ENCODE measurements around the gene ATP6V1G1.
"Not testable (repeated sequence)": the region's sequence is repeated elsewhere in the genome, so short reads cannot be mapped to it uniquely, and the experiment has no call there.

ATP6V1G1 gene

DNA sequence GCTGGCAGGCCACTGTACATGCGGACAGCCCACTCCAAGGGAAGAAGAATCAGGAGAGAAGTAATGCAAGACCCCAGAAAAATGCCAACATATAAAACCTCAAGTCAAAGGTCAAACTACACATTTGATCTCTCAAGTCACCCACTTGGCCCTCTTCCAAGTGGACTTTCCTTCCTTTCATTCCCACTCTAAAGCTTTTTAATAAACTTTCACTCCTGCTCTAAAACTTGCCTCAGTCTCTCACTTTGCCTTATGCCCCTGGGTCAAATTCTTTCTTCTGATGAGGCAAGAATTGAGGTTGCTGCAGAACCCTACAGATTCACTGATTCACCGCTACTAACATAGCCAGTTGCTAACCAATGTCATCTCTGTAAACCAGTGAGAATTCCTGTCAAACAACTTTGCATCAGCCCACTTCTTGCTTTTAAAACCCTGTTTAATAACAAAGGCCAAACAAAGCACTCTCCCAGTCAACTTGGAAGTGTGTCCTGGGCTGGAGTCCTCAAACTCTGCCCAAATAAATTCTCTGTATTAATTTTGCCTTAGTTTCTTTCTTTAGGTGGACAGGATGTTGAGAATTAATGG, 6.9 kb upstream of the ATP6V1G1 start:
- DNase-seq (ENCODE audit: low read depth) = no peak

GRCh38 chr9:114583371-114584155, 4.0 kb upstream of the ATP6V1G1 start:
- no peak for DNase-seq (ENCODE audit: low read depth)

GRCh38 chr9:114588210-114588609, 641 bp downstream of the ATP6V1G1 start:
- no peak for DNase-seq (ENCODE audit: low read depth)

- DNase-seq (ENCODE audit: low read depth) = no peak
Observed at GRCh38 chr9:114588651-114589526, 1.3 kb downstream of the ATP6V1G1 start.

GRCh38 chr9:114590328-114590727, 2.8 kb downstream of the ATP6V1G1 start:
- no peak for DNase-seq (ENCODE audit: low read depth)

DNA sequence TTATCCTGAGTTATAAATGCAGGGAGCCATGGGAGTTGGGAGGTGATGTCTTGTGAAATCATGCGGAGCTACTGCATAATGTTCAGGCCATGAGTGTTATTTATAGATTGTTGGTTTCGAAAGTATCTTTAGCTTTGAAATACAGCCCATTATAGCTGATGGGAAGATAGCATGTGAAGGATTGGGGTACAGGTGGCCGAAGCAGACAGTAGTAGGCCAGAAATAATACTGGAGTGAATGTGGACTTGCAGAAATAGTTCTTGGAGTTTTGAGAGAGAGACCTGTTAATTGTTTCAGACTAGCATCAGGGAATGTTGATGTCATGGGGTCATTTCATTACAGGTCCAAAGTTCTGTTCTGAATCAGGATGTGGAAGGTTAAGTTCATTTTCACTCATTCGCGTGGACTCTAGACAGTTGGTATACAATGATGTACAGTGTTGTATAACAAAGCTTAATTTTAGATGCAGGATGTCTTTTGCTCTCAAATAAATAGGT, 3.8 kb downstream of the ATP6V1G1 start:
- no peak for DNase-seq (ENCODE audit: low read depth)

- DNase-seq (ENCODE audit: low read depth) = no peak
Observed at GRCh38 chr9:114591849-114592248, 4.3 kb downstream of the ATP6V1G1 start.

- DNase-seq (ENCODE audit: low read depth) = no peak
Observed at GRCh38 chr9:114592356-114592755, 4.8 kb downstream of the ATP6V1G1 start.

GRCh38 chr9:114594136-114594535, 6.6 kb downstream of the ATP6V1G1 start:
- DNase-seq (ENCODE audit: low read depth) = no peak

GRCh38 chr9:114600502-114601248, 13.1 kb downstream of the ATP6V1G1 start:
- DNase-seq (ENCODE audit: low read depth) = not testable (repeated sequence)

GRCh38 chr9:114601787-114602186, 14.2 kb downstream of the ATP6V1G1 start:
- DNase-seq (ENCODE audit: low read depth) = not testable (repeated sequence)

- no peak for DNase-seq (ENCODE audit: low read depth)
Observed at GRCh38 chr9:114602620-114603019, 15.1 kb downstream of the ATP6V1G1 start.

GRCh38 chr9:114603248-114603647, 15.7 kb downstream of the ATP6V1G1 start:
- DNase-seq (ENCODE audit: low read depth) = no peak

- DNase-seq (ENCODE audit: low read depth) = no peak
Observed at GRCh38 chr9:114604989-114605388, 17.4 kb downstream of the ATP6V1G1 start.

DNA sequence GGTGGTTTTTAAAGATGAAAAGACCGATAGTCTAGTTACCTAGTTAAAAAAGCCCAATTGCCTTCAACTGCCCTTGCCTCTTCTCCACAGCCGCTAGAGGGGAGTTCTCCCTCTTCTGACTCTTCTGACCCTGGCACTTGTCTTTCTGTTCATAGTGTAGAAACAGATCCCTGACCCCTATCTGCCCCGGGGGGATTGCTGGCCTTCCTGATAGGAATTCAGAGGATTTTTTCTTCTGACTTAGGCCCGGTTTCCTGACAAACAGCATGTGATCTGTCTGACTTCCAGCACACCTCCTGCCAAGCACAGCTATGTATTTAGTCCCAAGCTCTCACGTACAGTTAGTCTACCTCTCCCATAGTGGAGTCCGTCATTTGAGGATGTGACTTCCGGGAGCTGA, 18.5 kb downstream of the ATP6V1G1 start:
- DNase-seq (ENCODE audit: low read depth) = no peak

DNA sequence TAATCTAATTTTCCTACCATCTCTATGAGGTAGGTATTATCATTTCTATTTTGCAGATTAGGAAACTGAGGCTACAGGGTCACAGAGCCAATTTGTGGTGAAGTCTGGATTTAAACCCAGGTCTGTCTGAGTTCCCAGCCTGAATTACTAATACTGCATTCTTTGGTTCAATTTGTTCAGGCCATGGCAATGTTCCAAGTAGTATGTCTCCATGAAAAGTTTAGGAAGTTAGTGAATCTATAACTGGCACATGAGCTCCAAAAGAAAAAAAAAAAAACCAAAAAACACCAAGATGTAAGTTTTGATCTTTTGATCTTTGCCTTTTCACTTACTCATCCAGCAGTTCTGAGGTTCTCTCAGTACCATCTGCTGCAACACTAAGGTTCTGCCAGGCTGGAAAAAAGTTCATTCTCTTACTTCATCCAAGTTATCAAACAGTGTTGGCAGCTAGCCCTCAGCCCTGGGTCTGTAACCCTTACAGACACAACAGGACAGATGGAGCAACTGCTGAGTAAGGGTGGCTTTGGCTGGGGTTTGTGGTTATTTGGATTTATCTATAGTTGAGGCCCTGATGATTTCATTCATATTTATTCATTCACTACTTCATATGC, 19.1 kb downstream of the ATP6V1G1 start:
- no peak for DNase-seq (ENCODE audit: low read depth)

GRCh38 chr9:114607671-114608524, 20.3 kb downstream of the ATP6V1G1 start:
- no peak for DNase-seq (ENCODE audit: low read depth)

- DNase-seq (ENCODE audit: low read depth) = no peak
Observed at GRCh38 chr9:114608525-114608796, 20.9 kb downstream of the ATP6V1G1 start.

GRCh38 chr9:114611516-114612271, 24.1 kb downstream of the ATP6V1G1 start:
- no peak for DNase-seq (ENCODE audit: low read depth)
